Pericardium fibroblast (primary cell): ENCODE data around the gene NRG3. TPM values are rescaled to one million over a fixed set of nuclear protein-coding genes. Genes with fewer than 3 reads are reported as not detected.

Experiments
- total RNA-seq: library from RNA; depleted of rRNA; stranded (reverse); fragments of >200 nt; gene quantifications from 2 replicates; pipeline ENCODE4 v1.2.3, GENCODE V29; 2015

NRG3 gene
- total RNA-seq: not detected in 2 replicates

GRCh38 chr10:81874875-81875466, at the start of gene NRG3:
NRG3 (plus strand) TSS chr10:81875194.

